Muscle layer of colon (tissue), 2 donors: Measurements from ENCODE around the gene CST3.

ENCODE experiments used
- H3K27ac ChIP-seq: one replicate; pipeline ENCODE4 v1.7.0; 2013; ENCODE audit warnings: low read depth, mild to moderate bottlenecking, low read length, moderate library complexity
- H3K27me3 ChIP-seq, 2 donors: one replicate each; pipeline ENCODE4 v1.7.0; 2013; ENCODE audit warnings: low read length in 2 of 2, mild to moderate bottlenecking in 2 of 2; ENCODE audit not compliant: insufficient read depth in 2 of 2, control insufficient read depth in 1 of 2
- H3K36me3 ChIP-seq: one replicate; pipeline ENCODE4 v1.7.0; 2013; ENCODE audit warnings: mild to moderate bottlenecking, low read length; ENCODE audit not compliant: insufficient read depth
- H3K4me1 ChIP-seq: one replicate; pipeline ENCODE4 v1.7.0; 2013; ENCODE audit warnings: mild to moderate bottlenecking, low read length; ENCODE audit not compliant: insufficient read depth
- H3K4me3 ChIP-seq, 2 donors: one replicate each; pipeline ENCODE4 v1.7.0; 2013; ENCODE audit warnings: low read length in 2 of 2, low read depth in 1 of 2, mild to moderate bottlenecking in 1 of 2, moderate library complexity in 1 of 2
- H3K9ac ChIP-seq: one replicate; pipeline ENCODE4 v1.7.0; 2013; ENCODE audit warnings: low read length
- H3K9me3 ChIP-seq: one replicate; pipeline ENCODE4 v1.7.0; 2013; ENCODE audit warnings: mild to moderate bottlenecking, low read length
- donor health status: abdominal sarcoma.
- donor health status: Adenocarcinoma of cecum.

Gene CST3

DNA sequence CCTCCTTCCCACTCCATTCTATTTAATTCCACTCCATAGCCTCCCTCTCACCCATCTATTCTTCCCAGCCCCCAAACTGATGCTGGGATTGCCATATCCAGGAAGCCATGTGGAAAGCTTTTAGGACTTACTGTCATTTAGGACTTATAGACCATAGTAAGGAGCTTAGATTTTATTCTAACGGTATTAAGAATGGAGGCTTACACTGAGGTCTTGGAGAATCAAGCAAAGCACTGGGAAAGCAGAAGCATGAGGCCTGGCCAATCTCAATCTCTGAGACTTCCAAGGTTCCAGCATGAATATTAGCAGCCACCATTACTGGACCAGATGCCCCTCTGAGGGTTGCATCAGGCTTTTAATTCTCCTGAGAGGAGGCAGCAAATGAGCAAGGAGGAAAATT, 33.4 kb downstream of the CST3 start:
- Histone ChIP-seq H3K36me3 (no peaks in the 10 kb centered on the region), H3K4me1 (no peaks in the 10 kb centered on the region), H3K27me3 (no peaks in the 10 kb centered on the region), H3K9me3 (no peaks in the 10 kb centered on the region), H3K9ac (no peak overlapping the region), H3K27ac (no peak overlapping the region), H3K4me3 (no peak overlapping the region)

DNA sequence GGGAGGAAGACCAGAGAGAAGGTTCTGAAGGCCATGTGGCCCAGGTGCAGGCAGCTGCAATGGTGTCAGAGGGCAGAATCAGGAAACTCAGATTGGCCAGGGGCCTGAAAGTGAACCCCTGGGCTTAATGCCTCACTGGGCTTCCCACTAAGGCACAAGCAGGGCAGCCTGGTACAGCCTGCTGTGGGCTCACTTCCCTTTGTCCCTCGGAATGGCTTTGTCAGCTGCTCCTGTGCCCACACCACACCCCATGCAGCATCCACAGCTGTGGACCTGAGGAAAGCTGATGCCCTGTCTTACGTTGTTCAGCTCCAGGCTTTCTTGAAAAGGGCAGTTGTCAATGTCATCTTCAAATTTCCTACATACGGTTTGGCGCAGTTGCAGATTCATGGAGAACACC, 34.4 kb downstream of the CST3 start:
- no peaks in the 10 kb centered on the region for H3K4me1 ChIP-seq
- H3K27me3 ChIP-seq = no peaks in the 10 kb centered on the region
- no peak overlapping the region for H3K4me3 ChIP-seq
- no peak overlapping the region for H3K27ac ChIP-seq
- no peaks in the 10 kb centered on the region for H3K36me3 ChIP-seq
- H3K9me3 ChIP-seq = no peaks in the 10 kb centered on the region
- H3K9ac ChIP-seq = no peak overlapping the region

DNA sequence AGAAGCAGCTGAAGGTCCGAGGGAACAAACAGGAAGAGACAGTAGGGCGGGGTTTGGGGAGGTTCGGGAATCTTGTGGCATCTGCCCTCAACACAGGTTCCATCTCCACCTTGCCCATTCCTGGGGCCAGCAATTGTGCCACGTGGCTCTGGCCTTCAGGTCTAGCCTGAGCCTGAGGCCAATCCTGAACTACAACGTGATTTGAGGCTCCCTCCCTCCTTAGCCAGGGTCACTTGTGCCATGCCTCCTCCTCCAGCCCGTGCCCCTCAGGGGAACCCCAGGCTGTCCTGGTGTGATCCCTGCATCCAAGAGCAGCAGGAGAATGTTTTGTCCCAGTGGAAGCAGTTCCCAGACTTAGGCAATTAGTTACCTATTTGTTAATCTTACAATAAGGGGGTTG, 35.1 kb downstream of the CST3 start:
- Histone ChIP-seq H3K27ac (no peak overlapping the region), H3K9ac (no peak overlapping the region), H3K27me3 (no peaks in the 10 kb centered on the region), H3K4me1 (no peaks in the 10 kb centered on the region), H3K36me3 (no peaks in the 10 kb centered on the region), H3K4me3 (no peak overlapping the region), H3K9me3 (no peaks in the 10 kb centered on the region)

DNA sequence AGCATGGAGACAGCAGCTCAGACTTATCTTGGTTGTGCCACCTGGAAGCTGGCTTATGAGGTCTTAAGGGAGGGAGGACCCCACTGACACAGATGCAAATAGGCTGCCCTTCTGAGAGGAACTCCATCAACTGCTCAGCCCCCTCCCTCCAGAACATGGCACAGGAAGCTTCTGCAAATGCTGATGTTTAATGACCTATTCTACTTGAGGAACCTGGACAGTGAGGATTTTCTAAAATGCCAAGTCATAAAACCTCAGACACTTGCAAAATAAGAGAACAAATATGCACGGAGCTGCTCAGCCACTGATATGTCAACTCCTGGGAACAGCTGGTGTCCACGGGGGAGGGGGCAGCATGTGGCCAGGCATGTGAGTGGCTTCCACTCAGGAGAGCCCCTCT, 35.5 kb downstream of the CST3 start:
- Histone ChIP-seq H3K4me3 (no peak overlapping the region), H3K9ac (no peak overlapping the region), H3K9me3 (no peaks in the 10 kb centered on the region), H3K27ac (no peak overlapping the region), H3K4me1 (no peaks in the 10 kb centered on the region), H3K36me3 (no peaks in the 10 kb centered on the region), H3K27me3 (no peaks in the 10 kb centered on the region)

DNA sequence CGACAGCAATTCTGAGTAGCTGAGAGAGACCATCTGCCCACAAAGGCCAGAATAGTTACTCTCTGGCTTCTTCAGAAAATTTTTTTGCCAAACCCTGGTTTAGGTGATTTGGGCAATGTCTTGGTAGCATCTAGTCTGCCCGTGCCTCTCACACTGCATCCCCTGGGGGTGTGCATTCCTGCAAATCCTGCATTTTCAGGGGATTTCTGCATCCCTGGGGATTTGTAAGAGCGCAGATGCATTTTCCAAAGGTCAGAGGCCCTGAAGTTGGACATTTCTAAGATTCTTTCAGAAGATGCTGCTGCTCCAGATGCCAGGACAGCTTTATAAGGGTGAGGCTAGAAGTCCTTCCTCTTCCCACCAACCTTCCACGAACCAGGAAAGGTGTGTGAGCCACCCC, 36.0 kb downstream of the CST3 start:
- Histone ChIP-seq H3K4me3 (no peak overlapping the region), H3K9me3 (no peaks in the 10 kb centered on the region), H3K36me3 (no peaks in the 10 kb centered on the region), H3K9ac (no peak overlapping the region), H3K4me1 (no peaks in the 10 kb centered on the region), H3K27me3 (no peaks in the 10 kb centered on the region), H3K27ac (no peak overlapping the region)

DNA sequence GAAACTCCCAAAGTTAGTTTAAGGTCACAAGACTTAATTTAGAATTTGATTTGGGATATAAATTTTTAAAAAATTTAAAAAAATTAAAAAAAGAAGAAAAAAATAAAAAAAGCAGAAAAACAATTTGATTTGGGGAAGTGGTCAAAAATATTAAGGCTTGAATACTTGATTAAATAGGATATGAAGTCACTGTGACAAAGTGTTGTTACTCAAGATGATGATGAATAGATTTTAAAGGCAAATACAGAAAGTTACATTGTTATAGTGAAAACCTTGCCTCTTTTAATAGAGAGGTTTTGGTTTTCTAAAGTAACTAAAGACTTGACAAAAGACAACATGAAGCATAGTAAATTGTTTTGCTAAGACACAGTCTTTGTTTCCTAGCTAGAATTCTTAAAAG, 39.3 kb downstream of the CST3 start:
- Histone ChIP-seq H3K36me3 (no peaks in the 10 kb centered on the region), H3K4me3 (no peak overlapping the region), H3K9ac (no peak overlapping the region), H3K27me3 (no peaks in the 10 kb centered on the region), H3K9me3 (no peaks in the 10 kb centered on the region), H3K27ac (no peak overlapping the region), H3K4me1 (no peaks in the 10 kb centered on the region)

DNA sequence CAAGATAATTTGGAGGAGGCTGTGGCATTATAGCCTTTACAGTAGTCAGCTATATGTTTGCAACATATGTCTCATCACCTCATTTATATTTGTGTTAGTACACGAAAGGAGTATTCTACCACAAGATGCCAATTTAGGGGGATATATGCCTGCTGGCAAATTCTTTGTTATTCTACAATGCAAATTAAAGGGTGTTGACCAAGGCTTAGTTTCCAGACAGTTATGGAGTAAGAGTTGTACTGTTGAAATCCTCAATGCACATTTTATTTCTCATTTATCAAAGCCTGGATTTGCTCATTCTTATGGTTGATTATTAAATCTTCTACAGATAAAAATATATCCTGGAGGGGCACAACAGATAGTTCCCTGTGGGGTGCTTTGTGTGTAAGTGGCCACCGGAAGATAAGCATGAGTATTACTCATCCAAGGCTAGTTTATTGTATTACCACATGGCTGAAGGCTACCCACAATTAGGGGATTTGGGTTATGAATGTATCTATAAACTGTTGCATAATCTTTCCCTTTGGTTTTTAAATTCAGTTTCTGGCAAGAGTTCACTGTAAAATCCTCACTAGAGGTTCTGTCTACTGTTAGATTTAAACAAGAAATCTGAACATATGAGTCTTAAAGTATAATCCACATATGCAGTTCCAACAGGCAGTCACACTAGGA, 41.0 kb downstream of the CST3 start:
- no peaks in the 10 kb centered on the region for H3K9me3 ChIP-seq
- no peaks in the 10 kb centered on the region for H3K36me3 ChIP-seq
- H3K27me3 ChIP-seq = no peaks in the 10 kb centered on the region
- H3K27ac ChIP-seq = no peak overlapping the region
- no peaks in the 10 kb centered on the region for H3K4me1 ChIP-seq
- no peak overlapping the region for H3K4me3 ChIP-seq
- H3K9ac ChIP-seq = no peak overlapping the region

DNA sequence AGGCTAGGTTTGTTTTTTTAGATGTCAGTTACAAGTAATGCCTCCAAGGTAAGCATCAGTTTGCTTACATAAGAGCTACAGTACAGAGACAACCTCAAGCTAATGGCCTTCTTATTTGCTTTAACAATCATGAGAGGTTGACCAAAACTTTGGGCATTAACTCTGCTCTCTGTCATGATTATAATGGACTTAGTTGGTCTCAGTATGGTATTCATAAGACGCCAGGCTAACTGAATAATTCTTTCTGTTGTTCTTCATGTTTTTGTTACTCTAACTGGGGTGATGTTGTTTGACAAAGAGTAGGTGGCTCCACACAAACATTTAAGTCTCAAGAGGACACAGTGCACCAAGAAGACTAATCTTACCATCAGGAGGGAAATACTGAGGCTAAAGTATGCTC, 41.8 kb downstream of the CST3 start:
- no peak overlapping the region for H3K27ac ChIP-seq
- H3K36me3 ChIP-seq = no peaks in the 10 kb centered on the region
- H3K4me1 ChIP-seq = no peaks in the 10 kb centered on the region

DNA sequence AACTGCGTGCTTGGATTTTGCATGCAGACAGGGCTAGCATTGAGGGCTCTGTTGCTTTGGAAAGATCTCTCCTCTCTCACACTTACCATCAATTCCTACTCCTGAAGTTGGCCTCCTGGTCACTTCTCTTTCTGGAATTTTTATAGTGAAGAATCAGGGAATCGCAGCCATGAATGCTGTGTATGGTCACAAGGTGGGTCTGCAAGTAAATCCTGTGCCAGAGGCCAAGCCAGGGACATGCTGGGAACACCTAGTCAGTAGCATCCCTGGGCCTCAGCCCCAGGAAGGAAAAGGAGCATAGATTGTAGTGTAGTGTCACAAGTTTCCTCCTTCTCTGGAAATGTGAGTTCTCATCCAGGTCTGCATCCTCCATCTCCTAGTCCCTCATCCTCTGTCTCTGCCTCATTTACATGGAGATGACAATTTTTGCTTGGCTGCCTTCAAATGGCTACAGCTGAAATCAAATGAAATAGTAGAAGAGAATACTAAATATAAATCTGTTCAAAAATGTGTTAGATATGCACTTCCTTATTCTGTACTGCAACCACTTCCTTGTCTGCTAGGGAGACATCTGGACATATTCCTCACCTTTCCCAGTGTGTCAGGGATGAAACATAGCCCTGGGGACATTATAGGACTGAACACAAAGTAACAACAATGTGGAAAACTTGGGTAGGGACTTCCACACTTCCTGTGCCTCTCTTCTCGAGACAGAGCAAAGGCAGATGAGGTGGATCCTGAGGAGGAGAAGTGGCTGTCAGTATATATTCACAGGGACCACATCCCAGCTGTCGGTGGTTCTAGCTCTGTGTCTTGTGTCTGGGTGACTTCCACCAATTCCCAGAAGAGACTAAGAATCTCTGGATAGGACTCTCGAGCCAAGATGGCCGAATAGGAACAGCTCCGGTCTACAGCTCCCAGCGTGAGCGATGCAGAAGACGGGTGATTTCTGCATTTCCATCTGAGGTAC, 49.0 kb downstream of the CST3 start:
- Histone ChIP-seq H3K27ac (no peak overlapping the region), H3K27me3 (no peaks in the 10 kb centered on the region), H3K36me3 (no peaks in the 10 kb centered on the region), H3K4me3 (no peak overlapping the region), H3K9ac (no peak overlapping the region), H3K9me3 (no peaks in the 10 kb centered on the region), H3K4me1 (no peaks in the 10 kb centered on the region)

More for the DNA sequence above, 41.8 kb downstream of the CST3 start:
- Histone ChIP-seq H3K27me3 (no peaks in the 10 kb centered on the region), H3K4me3 (no peak overlapping the region), H3K9me3 (no peaks in the 10 kb centered on the region), H3K9ac (no peak overlapping the region)

DNA sequence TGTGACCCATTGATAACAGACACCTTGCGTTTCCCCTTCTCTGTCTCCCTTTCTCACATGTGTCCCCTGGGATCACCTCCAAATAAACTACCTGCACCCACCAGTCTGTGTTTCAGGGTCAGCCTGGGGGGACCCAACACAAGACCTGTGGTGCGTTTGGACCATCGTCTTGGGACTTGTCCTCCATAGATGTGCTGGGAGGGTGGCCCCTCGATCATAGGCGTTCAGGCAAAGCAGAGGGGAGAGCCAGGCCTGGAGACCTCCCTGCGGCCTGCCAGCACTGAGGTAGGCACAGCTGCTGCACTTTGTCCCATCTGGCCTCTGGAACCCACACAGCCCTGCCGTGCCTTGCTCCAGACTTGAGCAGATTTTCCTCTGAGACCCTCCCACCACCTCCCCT, 50.1 kb downstream of the CST3 start:
- no peaks in the 10 kb centered on the region for H3K36me3 ChIP-seq
- no peak overlapping the region for H3K27ac ChIP-seq
- H3K27me3 ChIP-seq = no peaks in the 10 kb centered on the region
- H3K4me3 ChIP-seq = no peak overlapping the region
- no peaks in the 10 kb centered on the region for H3K4me1 ChIP-seq
- no peaks in the 10 kb centered on the region for H3K9me3 ChIP-seq
- H3K9ac ChIP-seq = no peak overlapping the region

DNA sequence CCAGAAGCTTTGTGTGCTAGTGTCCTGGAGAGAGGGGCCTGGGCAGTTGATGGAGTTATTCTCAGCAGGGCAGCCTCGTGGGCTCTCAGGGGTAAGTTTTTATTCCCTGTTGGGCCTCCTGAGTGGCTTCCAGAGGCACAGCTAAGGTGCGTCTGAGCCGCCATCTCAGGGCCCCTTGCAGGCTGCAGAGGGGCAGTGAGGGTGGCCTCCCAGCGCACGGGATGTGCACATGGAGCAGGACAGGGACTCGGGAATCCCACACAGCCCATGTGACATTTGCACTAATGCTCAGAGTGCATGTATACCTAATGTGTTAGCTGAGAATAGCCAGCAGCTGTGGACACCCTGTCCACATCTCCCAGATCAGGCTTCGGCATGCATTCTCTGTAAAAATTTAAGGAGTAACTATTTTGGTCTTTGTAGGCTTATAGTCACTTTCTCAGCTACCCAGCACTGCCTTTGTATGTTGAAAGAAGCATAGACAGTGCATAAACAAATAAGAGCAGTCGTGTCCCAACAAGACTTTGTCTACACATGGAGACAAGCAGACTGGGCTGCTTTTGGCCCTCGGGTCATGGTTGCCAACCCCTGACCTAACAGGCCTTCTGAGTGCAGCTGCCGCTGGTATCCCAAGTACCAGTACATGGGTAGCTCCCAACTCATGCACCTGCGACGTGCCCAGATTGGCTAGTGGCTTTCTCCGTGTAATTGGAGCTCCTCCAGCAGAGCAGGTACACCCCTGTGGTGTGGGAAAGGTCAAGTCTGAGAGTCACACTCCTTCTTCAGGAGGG, 50.8 kb downstream of the CST3 start:
- Histone ChIP-seq H3K27ac (no peak overlapping the region), H3K36me3 (no peaks in the 10 kb centered on the region), H3K27me3 (no peaks in the 10 kb centered on the region), H3K9me3 (no peaks in the 10 kb centered on the region), H3K4me3 (no peak overlapping the region), H3K4me1 (no peaks in the 10 kb centered on the region), H3K9ac (no peak overlapping the region)
